RWPE2 (cell line): ENCODE measurements around the gene KATNB1.

ENCODE experiments used
- ATAC-seq: fragments of 200-7000 bp; cut with Tn5 transposase; 3 replicates; pipeline ENCODE4 v1.9.1; 2021; ENCODE audit warnings: low read depth
- DNase-seq: peaks from one replicate; pipeline ENCODE4 v3.0.0-alpha.2; 2020; ENCODE audit warnings: low spot score
- H3K27ac ChIP-seq: fragments of 450-650 bp; 2 replicates; pipeline ENCODE4 v1.5.1; 2017; ENCODE audit warnings: mild to moderate bottlenecking; ENCODE audit not compliant: poor library complexity, severe bottlenecking
- H3K27me3 ChIP-seq: fragments of 250-450 bp; sonication (Bioruptor Pico); 2 replicates; pipeline ENCODE4 v1.5.1; 2021; ENCODE audit warnings: mild to moderate bottlenecking, moderate library complexity; ENCODE audit not compliant: insufficient read depth, poor library complexity, severe bottlenecking
- H3K36me3 ChIP-seq: fragments of 250-450 bp; sonication (Bioruptor Pico); 2 replicates; pipeline ENCODE4 v1.5.1; 2020; ENCODE audit warnings: low read depth, mild to moderate bottlenecking, moderate library complexity
- H3K4me1 ChIP-seq: fragments of 250-450 bp; sonication (Bioruptor Pico); 2 replicates; pipeline ENCODE4 v1.5.1; 2021; ENCODE audit warnings: mild to moderate bottlenecking, moderate library complexity; ENCODE audit not compliant: insufficient read depth, poor library complexity, severe bottlenecking
- H3K4me3 ChIP-seq: fragments of 250-450 bp; sonication (Bioruptor Pico); 2 replicates; pipeline ENCODE4 v1.5.1; 2021; ENCODE audit warnings: mild to moderate bottlenecking, moderate library complexity; ENCODE audit not compliant: severe bottlenecking
- H3K9me3 ChIP-seq: fragments of 250-450 bp; sonication (Bioruptor Pico); 2 replicates; pipeline ENCODE4 v1.5.1; 2021; ENCODE audit warnings: mild to moderate bottlenecking, moderate library complexity; ENCODE audit not compliant: severe bottlenecking
- TF ChIP-seq, protein P1 (sequence below): fragments of 450-650 bp; IDR thresholded peaks from one replicate; pipeline ENCODE4 v1.5.1; 2017; ENCODE audit warnings: mild to moderate bottlenecking, moderate library complexity; ENCODE audit not compliant: poor library complexity, severe bottlenecking

The KATNB1 gene

DNA sequence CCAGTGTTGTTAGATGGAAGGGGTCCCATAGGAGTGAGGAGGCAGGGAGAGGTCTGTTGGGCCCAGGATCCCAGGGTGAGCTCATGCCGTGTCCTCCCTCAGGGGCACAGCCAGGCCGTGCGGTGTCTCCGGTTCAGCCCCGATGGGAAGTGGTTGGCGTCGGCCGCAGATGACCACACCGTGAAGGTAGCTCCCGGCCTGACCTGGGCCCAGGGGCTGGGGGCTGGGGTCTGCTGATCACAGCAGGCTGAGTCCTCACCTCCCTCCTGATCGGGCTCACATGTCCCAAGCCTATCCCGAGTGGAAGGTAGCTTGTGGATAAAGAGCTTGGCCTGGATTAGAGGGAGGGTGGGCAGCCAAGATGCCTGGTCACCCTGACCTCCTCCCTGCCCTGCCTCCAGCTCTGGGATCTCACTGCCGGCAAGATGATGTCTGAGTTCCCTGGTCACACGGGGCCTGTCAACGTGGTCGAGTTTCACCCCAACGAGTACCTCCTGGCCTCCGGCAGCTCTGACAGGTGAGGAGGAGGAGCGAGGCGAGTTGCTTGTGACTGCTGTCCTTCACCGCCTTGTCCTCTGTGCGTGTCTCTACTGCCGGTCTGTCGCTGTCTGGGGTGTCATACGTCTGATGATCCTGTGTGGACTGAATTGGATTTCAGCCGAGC, 16.1 kb downstream of the KATNB1 start:
- H3K4me3 ChIP-seq = no peak overlapping the region
- peaks cover 6% of the 10 kb centered on the region; the same call in 1 of the 2 replicates for H3K36me3 ChIP-seq
- ATAC-seq = no peak
- no peaks in the 10 kb centered on the region for H3K9me3 ChIP-seq
- H3K27ac ChIP-seq = no peak overlapping the region
- TF ChIP-seq, protein P1, sequence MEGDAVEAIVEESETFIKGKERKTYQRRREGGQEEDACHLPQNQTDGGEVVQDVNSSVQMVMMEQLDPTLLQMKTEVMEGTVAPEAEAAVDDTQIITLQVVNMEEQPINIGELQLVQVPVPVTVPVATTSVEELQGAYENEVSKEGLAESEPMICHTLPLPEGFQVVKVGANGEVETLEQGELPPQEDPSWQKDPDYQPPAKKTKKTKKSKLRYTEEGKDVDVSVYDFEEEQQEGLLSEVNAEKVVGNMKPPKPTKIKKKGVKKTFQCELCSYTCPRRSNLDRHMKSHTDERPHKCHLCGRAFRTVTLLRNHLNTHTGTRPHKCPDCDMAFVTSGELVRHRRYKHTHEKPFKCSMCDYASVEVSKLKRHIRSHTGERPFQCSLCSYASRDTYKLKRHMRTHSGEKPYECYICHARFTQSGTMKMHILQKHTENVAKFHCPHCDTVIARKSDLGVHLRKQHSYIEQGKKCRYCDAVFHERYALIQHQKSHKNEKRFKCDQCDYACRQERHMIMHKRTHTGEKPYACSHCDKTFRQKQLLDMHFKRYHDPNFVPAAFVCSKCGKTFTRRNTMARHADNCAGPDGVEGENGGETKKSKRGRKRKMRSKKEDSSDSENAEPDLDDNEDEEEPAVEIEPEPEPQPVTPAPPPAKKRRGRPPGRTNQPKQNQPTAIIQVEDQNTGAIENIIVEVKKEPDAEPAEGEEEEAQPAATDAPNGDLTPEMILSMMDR = no peak
- no peaks in the 10 kb centered on the region for H3K27me3 ChIP-seq
- H3K4me1 ChIP-seq = no peaks in the 10 kb centered on the region
- DNase-seq = no peak

DNA sequence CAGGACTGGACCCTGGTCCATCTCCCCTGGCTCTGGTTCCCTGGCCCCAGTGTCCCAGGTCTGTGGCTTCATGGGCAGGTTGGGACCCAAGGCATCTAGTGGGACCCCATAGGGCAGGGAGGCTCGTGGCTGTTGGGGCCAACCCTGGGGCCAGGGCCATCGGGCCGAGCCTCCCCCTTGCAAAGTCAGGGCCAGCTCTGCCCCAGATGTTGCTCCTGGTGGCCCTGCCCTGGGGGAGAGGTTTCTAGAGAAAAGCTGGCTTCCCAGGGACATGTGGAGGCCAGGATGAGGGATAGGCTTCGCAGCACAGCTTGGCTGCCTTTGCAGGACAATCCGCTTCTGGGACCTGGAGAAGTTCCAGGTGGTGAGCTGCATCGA, 16.6 kb downstream of the KATNB1 start:
- Histone ChIP-seq H3K27me3 (no peaks in the 10 kb centered on the region), H3K27ac (no peak overlapping the region), H3K4me1 (no peaks in the 10 kb centered on the region), H3K9me3 (no peaks in the 10 kb centered on the region), H3K36me3 (peaks cover 6% of the 10 kb centered on the region; the same call in 1 of the 2 replicates), H3K4me3 (no peak overlapping the region)
- DNase-seq (no peak), ATAC-seq (no peak)
- TF ChIP-seq, protein P1 = no peak

DNA sequence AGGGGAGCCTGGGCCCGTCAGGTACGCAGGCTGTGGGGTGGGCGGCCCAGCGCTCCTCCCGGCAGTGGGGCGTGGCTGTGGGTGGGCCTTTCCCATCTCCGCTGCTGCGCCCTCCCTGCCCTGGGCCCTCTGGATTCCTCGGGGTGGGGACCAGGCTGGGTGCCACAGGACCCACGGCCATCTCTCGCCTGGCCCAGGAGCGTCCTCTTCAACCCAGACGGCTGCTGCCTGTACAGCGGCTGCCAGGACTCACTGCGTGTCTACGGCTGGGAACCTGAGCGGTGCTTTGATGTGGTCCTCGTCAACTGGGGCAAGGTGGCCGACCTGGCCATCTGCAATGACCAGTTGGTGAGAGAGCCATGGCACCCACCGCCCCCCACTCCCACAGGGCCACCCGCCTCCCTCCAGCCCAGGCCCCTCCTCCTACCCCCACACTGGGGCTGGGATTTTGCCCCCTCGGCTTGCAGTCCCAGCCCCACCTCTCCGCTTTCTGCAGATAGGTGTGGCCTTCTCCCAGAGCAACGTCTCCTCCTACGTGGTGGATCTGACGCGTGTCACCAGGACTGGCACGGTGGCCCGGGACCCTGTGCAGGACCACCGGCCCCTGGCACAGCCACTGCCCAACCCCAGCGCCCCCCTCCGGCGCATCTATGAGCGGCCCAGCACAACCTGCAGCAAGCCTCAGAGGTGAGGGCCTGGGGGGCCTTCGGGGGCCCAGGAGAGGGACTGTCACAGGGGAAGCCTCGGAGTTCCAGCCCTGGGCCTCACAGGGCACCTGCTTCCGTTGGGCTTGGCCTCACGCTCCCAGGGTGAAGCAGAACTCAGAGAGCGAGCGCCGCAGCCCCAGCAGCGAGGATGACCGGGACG, 17.2 kb downstream of the KATNB1 start:
- no peaks in the 10 kb centered on the region for H3K27me3 ChIP-seq
- H3K4me1 ChIP-seq = no peaks in the 10 kb centered on the region
- no peak overlapping the region for H3K4me3 ChIP-seq
- H3K9me3 ChIP-seq = no peaks in the 10 kb centered on the region
- peaks cover 10% of the 10 kb centered on the region for H3K36me3 ChIP-seq
- ATAC-seq (no peak), DNase-seq (no peak)
- TF ChIP-seq, protein P1 = no peak
- no peak overlapping the region for H3K27ac ChIP-seq

DNA sequence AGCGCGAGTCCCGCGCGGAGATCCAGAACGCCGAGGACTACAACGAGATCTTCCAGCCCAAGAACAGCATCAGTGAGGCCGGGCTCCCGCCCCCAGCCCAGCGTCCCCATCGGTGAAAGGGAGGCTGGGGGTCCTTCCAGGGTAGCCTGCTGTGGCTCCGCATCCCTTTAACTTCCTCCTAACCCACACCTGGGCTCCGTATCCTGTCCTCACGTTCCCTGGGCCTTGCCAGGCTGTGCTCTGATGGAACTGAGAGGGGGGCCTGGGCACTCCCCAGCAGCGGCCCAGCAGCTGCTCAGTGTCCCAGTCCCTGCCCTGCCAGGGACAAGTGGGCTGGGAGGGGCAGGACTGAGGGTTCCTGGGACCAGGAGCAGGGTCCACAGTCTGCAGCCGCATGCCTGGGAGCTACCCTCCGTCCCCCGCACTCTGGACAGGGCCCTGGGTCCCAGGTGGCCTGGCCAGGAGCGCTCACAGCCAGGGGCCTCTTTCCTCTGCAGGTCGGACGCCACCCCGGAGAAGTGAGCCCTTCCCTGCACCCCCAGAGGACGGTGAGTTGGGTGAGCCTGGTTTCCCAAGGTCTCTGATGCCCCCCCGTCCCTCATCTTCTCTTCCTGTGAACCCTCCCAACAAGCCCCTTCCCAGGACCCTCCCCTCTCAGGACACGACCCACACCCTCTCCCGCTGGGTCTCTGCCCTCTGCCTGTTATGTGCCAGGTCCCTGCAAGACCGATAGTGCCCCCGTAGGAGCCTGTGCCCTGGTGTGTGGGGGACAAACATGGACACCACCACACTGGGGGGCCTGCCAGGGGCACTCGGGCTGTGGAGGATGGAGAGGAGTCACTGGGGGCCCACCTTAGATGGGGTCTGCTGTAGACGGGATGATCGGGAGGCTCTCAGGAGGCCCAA, 18.1 kb downstream of the KATNB1 start:
- H3K36me3 ChIP-seq = peaks cover 18% of the 10 kb centered on the region
- no peak overlapping the region for H3K27ac ChIP-seq
- DNase-seq (peak; percentile 47), ATAC-seq (no peak)
- H3K27me3 ChIP-seq = no peaks in the 10 kb centered on the region
- H3K4me1 ChIP-seq = no peaks in the 10 kb centered on the region
- no peaks in the 10 kb centered on the region for H3K9me3 ChIP-seq
- TF ChIP-seq, protein P1 = no peak
- no peak overlapping the region for H3K4me3 ChIP-seq
